ENCODE results near the gene CFAP210.

The CFAP210 gene, protein sequence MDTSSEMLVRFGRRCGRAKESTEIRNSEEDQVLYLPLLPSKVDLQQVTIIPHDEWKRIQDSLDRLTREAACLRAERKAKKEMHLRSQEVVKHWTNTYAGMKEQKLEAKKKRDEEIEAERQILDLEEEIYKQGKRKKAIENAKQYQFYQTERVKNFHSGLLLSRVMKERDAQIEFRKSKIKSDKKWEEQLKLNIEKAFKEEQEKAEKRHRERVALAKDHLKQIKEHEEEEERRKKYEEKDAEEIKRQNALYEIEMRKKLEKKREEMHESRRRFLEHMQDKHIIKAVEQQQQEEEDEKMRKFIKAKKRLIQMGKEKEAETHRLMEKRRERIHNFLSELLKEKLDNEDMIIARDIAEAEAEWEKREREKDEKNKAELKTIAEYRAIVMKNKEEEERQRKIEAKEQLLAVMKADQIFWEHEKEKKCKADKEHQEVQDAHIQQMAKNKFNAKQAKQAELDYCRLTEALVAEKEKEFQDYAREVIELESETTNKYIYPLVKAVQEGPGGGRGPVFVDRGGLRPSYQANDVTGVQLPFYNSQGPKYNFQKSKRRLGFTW

GRCh38 chr2:169694113-169694893 is at the start of gene CFAP210, which contains the start of gene PHOSPHO2:
CFAP210 (minus strand) TSS chr2:169694405; CDS start chr2:169694327, 78 bp downstream.
PHOSPHO2 (plus strand) TSS chr2:169694469; CDS start chr2:169700972, 6,503 bp downstream.
- Histone ChIP-seq H3K27me3 (ENCODE audit: control insufficient read depth, insufficient read depth, low read length) (no peaks in the 10 kb centered on the region), H3K27ac (ENCODE audit: low read depth, low read length) (peak within 1 kb of the TSS; percentile 68), H3K9me3 (ENCODE audit: control insufficient read depth, insufficient read depth, low read length) (no peaks in the 10 kb centered on the region), H3K9ac (ENCODE audit: low read depth, low read length) (peak within 1 kb of the TSS; percentile 76), H3K4me1 (ENCODE audit: control insufficient read depth, insufficient read depth, low read length) (no peaks in the 10 kb centered on the region), H3K36me3 (ENCODE audit: control insufficient read depth, insufficient read depth, low read length) (peaks cover 25% of the 10 kb centered on the region), H3K4me3 (ENCODE audit: low read depth, low read length) (peak within 1 kb of the TSS; percentile 76)

DNA sequence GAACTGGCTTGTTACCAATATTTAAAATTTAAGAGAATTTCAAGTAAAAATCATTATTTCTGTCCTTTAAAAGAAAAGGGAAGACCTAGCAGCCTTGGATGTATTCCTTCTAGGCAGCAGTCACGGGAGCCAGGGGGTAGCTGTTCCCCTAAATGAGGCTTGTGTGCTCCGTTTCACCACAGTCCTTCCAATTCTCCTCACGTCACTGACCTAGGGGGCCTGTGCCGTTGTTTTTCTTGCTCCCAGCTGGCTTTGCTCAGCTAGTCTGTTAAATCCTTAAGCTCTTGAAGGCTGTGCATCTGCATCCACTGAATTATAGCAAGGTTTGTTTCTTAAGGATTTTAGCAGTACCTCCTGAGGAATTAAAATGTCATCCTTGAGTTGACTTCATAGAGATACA is 49.3 kb upstream of the CFAP210 start:
- no peaks in the 10 kb centered on the region for H3K9me3 ChIP-seq (ENCODE audit: control insufficient read depth, insufficient read depth, low read length)
- no peak overlapping the region for H3K27ac ChIP-seq (ENCODE audit: low read depth, low read length)
- no peak overlapping the region for H3K4me3 ChIP-seq (ENCODE audit: low read depth, low read length)
- H3K27me3 ChIP-seq (ENCODE audit: control insufficient read depth, insufficient read depth, low read length): no peaks in the 10 kb centered on the region
- H3K9ac ChIP-seq (ENCODE audit: low read depth, low read length): no peak overlapping the region
- peaks cover 4% of the 10 kb centered on the region for H3K4me1 ChIP-seq (ENCODE audit: control insufficient read depth, insufficient read depth, low read length)
- H3K36me3 ChIP-seq (ENCODE audit: control insufficient read depth, insufficient read depth, low read length): peaks cover 83% of the 10 kb centered on the region

DNA sequence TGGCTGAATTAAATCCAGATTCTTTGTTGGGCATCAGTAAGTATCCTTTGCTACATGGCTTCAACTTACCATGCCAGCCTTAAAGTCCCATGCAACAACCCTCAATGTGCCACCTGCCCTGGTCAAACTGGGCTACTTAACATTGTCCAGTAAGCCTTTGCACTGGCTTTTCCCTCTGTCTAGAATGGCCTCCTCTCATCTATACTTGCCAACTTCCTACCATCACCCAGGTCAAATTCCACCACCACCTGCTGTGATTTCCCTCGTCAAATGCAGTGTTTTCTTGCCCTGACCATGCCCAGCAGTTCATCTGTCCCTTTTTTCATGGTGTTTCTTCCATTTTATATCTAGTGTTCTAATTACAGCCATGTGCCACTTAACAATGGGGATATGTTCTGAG is 45.1 kb upstream of the CFAP210 start:
- Histone ChIP-seq H3K36me3 (ENCODE audit: control insufficient read depth, insufficient read depth, low read length) (peaks cover 58% of the 10 kb centered on the region), H3K9ac (ENCODE audit: low read depth, low read length) (no peak overlapping the region), H3K9me3 (ENCODE audit: control insufficient read depth, insufficient read depth, low read length) (no peaks in the 10 kb centered on the region), H3K4me3 (ENCODE audit: low read depth, low read length) (no peak overlapping the region), H3K4me1 (ENCODE audit: control insufficient read depth, insufficient read depth, low read length) (peaks cover 24% of the 10 kb centered on the region), H3K27ac (ENCODE audit: low read depth, low read length) (no peak overlapping the region), H3K27me3 (ENCODE audit: control insufficient read depth, insufficient read depth, low read length) (no peaks in the 10 kb centered on the region)

GRCh38 chr2:169738566-169739229 is 44.5 kb upstream of the CFAP210 start:
- Histone ChIP-seq H3K4me3 (ENCODE audit: low read depth, low read length) (no peak overlapping the region), H3K27me3 (ENCODE audit: control insufficient read depth, insufficient read depth, low read length) (no peaks in the 10 kb centered on the region), H3K9ac (ENCODE audit: low read depth, low read length) (no peak overlapping the region), H3K36me3 (ENCODE audit: control insufficient read depth, insufficient read depth, low read length) (peaks cover 51% of the 10 kb centered on the region), H3K9me3 (ENCODE audit: control insufficient read depth, insufficient read depth, low read length) (no peaks in the 10 kb centered on the region), H3K4me1 (ENCODE audit: control insufficient read depth, insufficient read depth, low read length) (peaks cover 24% of the 10 kb centered on the region), H3K27ac (ENCODE audit: low read depth, low read length) (no peak overlapping the region)

DNA sequence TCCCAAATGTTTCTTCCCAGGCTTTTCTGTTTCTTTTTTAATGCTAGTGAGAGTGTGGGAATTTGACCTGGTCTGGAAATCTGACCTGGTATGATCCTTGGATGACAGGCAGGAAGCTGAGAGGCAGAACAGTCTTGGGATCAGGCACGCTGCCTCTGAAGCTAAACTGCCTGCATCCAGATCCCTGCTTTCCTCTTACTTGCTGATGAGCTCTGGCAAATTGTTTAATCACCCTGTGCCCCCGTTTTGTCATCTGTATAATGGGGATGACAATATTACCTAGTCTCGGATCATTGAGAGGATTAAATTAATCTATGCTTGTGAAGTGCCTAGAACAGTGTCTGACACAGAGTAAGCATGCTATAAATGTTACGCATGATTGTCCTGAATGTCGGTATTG is 42.7 kb upstream of the CFAP210 start:
- Histone ChIP-seq H3K9me3 (ENCODE audit: control insufficient read depth, insufficient read depth, low read length) (no peaks in the 10 kb centered on the region), H3K27ac (ENCODE audit: low read depth, low read length) (no peak overlapping the region), H3K36me3 (ENCODE audit: control insufficient read depth, insufficient read depth, low read length) (peaks cover 33% of the 10 kb centered on the region), H3K4me1 (ENCODE audit: control insufficient read depth, insufficient read depth, low read length) (peaks cover 28% of the 10 kb centered on the region), H3K4me3 (ENCODE audit: low read depth, low read length) (peak overlapping the region; percentile 21; the same call in 1 of the 2 replicates), H3K9ac (ENCODE audit: low read depth, low read length) (no peak overlapping the region), H3K27me3 (ENCODE audit: control insufficient read depth, insufficient read depth, low read length) (peaks cover 10% of the 10 kb centered on the region)

- H3K9ac ChIP-seq (ENCODE audit: low read depth, low read length): no peak overlapping the region
- peaks cover 28% of the 10 kb centered on the region for H3K4me1 ChIP-seq (ENCODE audit: control insufficient read depth, insufficient read depth, low read length)
- no peak overlapping the region for H3K27ac ChIP-seq (ENCODE audit: low read depth, low read length)
- H3K9me3 ChIP-seq (ENCODE audit: control insufficient read depth, insufficient read depth, low read length): no peaks in the 10 kb centered on the region
- peaks cover 10% of the 10 kb centered on the region for H3K27me3 ChIP-seq (ENCODE audit: control insufficient read depth, insufficient read depth, low read length)
- H3K4me3 ChIP-seq (ENCODE audit: low read depth, low read length): peak overlapping the region; percentile 100
- peaks cover 21% of the 10 kb centered on the region; the same call in 1 of the 2 replicates for H3K36me3 ChIP-seq (ENCODE audit: control insufficient read depth, insufficient read depth, low read length)
Measured at GRCh38 chr2:169735623-169736022, 41.4 kb upstream of the CFAP210 start.

DNA sequence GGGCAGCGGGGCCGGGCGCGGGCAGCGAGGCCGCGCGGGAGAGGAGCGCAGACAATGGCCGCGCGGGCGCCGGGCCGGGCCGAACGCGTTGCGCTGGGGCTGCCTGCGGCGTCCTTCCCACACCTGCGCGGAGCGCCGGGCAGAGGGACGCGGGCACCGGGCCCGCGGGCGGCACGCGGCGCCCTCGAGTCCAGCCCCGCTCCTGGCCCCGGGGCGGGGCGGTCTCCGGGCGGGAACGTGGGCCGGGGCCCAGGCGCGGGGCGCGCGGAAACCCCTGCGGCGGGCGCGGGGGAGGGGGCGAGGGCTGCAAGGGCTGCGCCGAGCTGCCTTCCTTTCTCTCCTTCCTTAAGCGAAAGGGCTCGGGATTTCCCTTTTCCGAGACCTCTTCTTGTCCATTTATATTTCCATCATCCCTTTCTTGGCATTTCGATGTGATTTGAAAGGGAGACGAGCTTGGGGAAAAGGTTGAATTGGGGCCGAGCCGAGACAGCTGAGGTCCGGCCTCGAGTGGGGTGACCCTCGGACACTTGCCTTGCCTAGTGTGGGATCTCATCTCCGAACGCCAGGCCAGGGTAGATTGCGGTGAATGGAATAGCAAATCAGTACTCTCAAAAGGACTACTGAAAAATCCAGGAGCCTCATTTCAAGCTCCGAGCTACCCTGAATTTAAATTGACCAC is 40.1 kb upstream of the CFAP210 start:
- peak overlapping the region; percentile 79 for H3K27ac ChIP-seq (ENCODE audit: low read depth, low read length)
- H3K9ac ChIP-seq (ENCODE audit: low read depth, low read length): peak overlapping the region; percentile 89
- H3K36me3 ChIP-seq (ENCODE audit: control insufficient read depth, insufficient read depth, low read length): peaks cover 12% of the 10 kb centered on the region; the same call in 1 of the 2 replicates
- peak overlapping the region; percentile 100 for H3K4me3 ChIP-seq (ENCODE audit: low read depth, low read length)
- peaks cover 27% of the 10 kb centered on the region for H3K4me1 ChIP-seq (ENCODE audit: control insufficient read depth, insufficient read depth, low read length)
- peaks cover 10% of the 10 kb centered on the region for H3K27me3 ChIP-seq (ENCODE audit: control insufficient read depth, insufficient read depth, low read length)
- no peaks in the 10 kb centered on the region for H3K9me3 ChIP-seq (ENCODE audit: control insufficient read depth, insufficient read depth, low read length)

- H3K4me3 ChIP-seq (ENCODE audit: low read depth, low read length): peak overlapping the region; percentile 100
- H3K9me3 ChIP-seq (ENCODE audit: control insufficient read depth, insufficient read depth, low read length): no peaks in the 10 kb centered on the region
- H3K4me1 ChIP-seq (ENCODE audit: control insufficient read depth, insufficient read depth, low read length): peaks cover 24% of the 10 kb centered on the region
- H3K27ac ChIP-seq (ENCODE audit: low read depth, low read length): no peak overlapping the region
- H3K27me3 ChIP-seq (ENCODE audit: control insufficient read depth, insufficient read depth, low read length): peaks cover 10% of the 10 kb centered on the region
- H3K36me3 ChIP-seq (ENCODE audit: control insufficient read depth, insufficient read depth, low read length): peaks cover 11% of the 10 kb centered on the region; the same call in 1 of the 2 replicates
- no peak overlapping the region for H3K9ac ChIP-seq (ENCODE audit: low read depth, low read length)
Measured at GRCh38 chr2:169732583-169733358, 38.6 kb upstream of the CFAP210 start.

GRCh38 chr2:169732075-169732474 is 37.9 kb upstream of the CFAP210 start:
- Histone ChIP-seq H3K4me3 (ENCODE audit: low read depth, low read length) (no peak overlapping the region), H3K36me3 (ENCODE audit: control insufficient read depth, insufficient read depth, low read length) (peaks cover 9% of the 10 kb centered on the region; the same call in 1 of the 2 replicates), H3K27ac (ENCODE audit: low read depth, low read length) (no peak overlapping the region), H3K27me3 (ENCODE audit: control insufficient read depth, insufficient read depth, low read length) (peaks cover 10% of the 10 kb centered on the region), H3K9ac (ENCODE audit: low read depth, low read length) (no peak overlapping the region), H3K9me3 (ENCODE audit: control insufficient read depth, insufficient read depth, low read length) (no peaks in the 10 kb centered on the region), H3K4me1 (ENCODE audit: control insufficient read depth, insufficient read depth, low read length) (peaks cover 24% of the 10 kb centered on the region)
